ENCODE measurements around the gene PXDN.
A peak's percentile ranks its signal among the peaks of the same experiment; 100 is the strongest.
"Not testable (repeated sequence)": the region's sequence is repeated elsewhere in the genome, so short reads cannot be mapped to it uniquely, and the experiment has no call there.

PXDN gene

GRCh38 chr2:1781291-1782080 lies 37.2 kb upstream of the PXDN start:
- Histone ChIP-seq H3K4me3 (peak overlapping the region in 4 of 10 experiments; percentile 3 to 27 (median 16); a peak in 2 of 20 replicates), H3K36me3 (no peaks in the 10 kb centered on the region), H3K4me1 (peaks cover 42 to 94% (median 91%) of the 10 kb centered on the region in 10 experiments), H3K9ac (peak overlapping the region in 8 of 11 experiments; percentile 16 to 66 (median 53); a peak in 13 of 22 replicates), H3K27ac (peak overlapping the region in 9 of 11 experiments; percentile 46 to 76 (median 70); a peak in 18 of 22 replicates), H3K9me3 (replicated peaks in 1 of 11) (no peaks in the 10 kb centered on the region), H3K4me2 (peak overlapping the region; percentile 76 to 96 (median 82)), H4K20me1 (no peaks in the 10 kb centered on the region), H3K27me3 (peaks cover 0 to 26% (median 0%) of the 10 kb centered on the region in 11 experiments; a peak in 6 of 22 replicates)
- TF ChIP-seq Cebpa-rat (IDR thresholded peaks at IDR 0.05), result no peak

- peak overlapping the region in 4 of 10 experiments; percentile 3 to 27 (median 16); a peak in 2 of 20 replicates for H3K4me3 ChIP-seq
- H3K27me3 ChIP-seq, result peaks cover 0 to 24% (median 0%) of the 10 kb centered on the region in 11 experiments; a peak in 6 of 22 replicates
- peak overlapping the region in 8 of 11 experiments; percentile 12 to 66 (median 53); a peak in 13 of 22 replicates for H3K9ac ChIP-seq
- H4K20me1 ChIP-seq, result no peaks in the 10 kb centered on the region
- peaks cover 42 to 86% (median 84%) of the 10 kb centered on the region in 10 experiments for H3K4me1 ChIP-seq
- peak overlapping the region; percentile 76 to 96 (median 82) for H3K4me2 ChIP-seq
- H3K36me3 ChIP-seq, result no peaks in the 10 kb centered on the region
- peak overlapping the region in 8 of 11 experiments; percentile 44 to 76 (median 68); a peak in 15 of 22 replicates for H3K27ac ChIP-seq
- no peak for TF ChIP-seq Cebpa-rat (IDR thresholded peaks at IDR 0.05)
- H3K9me3 ChIP-seq (replicated peaks in 1 of 11), result no peaks in the 10 kb centered on the region
Measured at GRCh38 chr2:1780693-1781092, 36.4 kb upstream of the PXDN start.

- not testable (repeated sequence) for H3K36me3 ChIP-seq; H3K9ac ChIP-seq; H4K20me1 ChIP-seq; H3K27ac ChIP-seq; H3K9me3 ChIP-seq (replicated peaks in 1 of 11); H3K4me3 ChIP-seq
- peak overlapping the region in 8 of 11 experiments; percentile 5 to 74 (median 40); a peak in 9 of 22 replicates for H3K4me2 ChIP-seq
- H3K4me1 ChIP-seq, result peaks cover 42 to 80% (median 78%) of the 10 kb centered on the region in 10 experiments
- peaks cover 0 to 17% (median 0%) of the 10 kb centered on the region in 11 experiments; a peak in 6 of 22 replicates for H3K27me3 ChIP-seq
Measured at GRCh38 chr2:1780054-1780453, 35.7 kb upstream of the PXDN start.

GRCh38 chr2:1778566-1778965 lies 34.3 kb upstream of the PXDN start:
- Histone ChIP-seq H3K9me3 (replicated peaks in 1 of 11) (no peaks in the 10 kb centered on the region), H3K27ac (peak overlapping the region in 2 of 11 experiments; percentile 22 to 35; a peak in 3 of 22 replicates), H3K27me3 (peaks cover 0 to 3% (median 0%) of the 10 kb centered on the region in 11 experiments; a peak in 4 of 22 replicates), H3K9ac (peak overlapping the region in 4 of 11 experiments; percentile 2 to 34 (median 22); a peak in 3 of 22 replicates), H4K20me1 (no peaks in the 10 kb centered on the region), H3K4me1 (peaks cover 33 to 65% (median 63%) of the 10 kb centered on the region in 10 experiments), H3K4me2 (peak overlapping the region; percentile 21 to 74 (median 55); a peak in 21 of 22 replicates), H3K4me3 (no peak overlapping the region), H3K36me3 (no peaks in the 10 kb centered on the region)
- no peak for TF ChIP-seq Cebpa-rat (IDR thresholded peaks at IDR 0.05)

- H3K27me3 ChIP-seq, result no peaks in the 10 kb centered on the region
- H3K27ac ChIP-seq, result peak overlapping the region in 1 of 11 experiments; percentile 21; a peak in 2 of 22 replicates
- H3K4me1 ChIP-seq, result peaks cover 31 to 57% (median 55%) of the 10 kb centered on the region in 10 experiments
- H3K9ac ChIP-seq, result peak overlapping the region in 4 of 11 experiments; percentile 2 to 34 (median 17); a peak in 5 of 22 replicates
- no peak for TF ChIP-seq Cebpa-rat (IDR thresholded peaks at IDR 0.05)
- peak overlapping the region; percentile 21 to 74 (median 55); a peak in 20 of 22 replicates for H3K4me2 ChIP-seq
- H3K9me3 ChIP-seq (replicated peaks in 1 of 11), result no peaks in the 10 kb centered on the region
- no peaks in the 10 kb centered on the region for H4K20me1 ChIP-seq
- no peaks in the 10 kb centered on the region for H3K36me3 ChIP-seq
- no peak overlapping the region for H3K4me3 ChIP-seq
Measured at GRCh38 chr2:1777781-1778180, 33.5 kb upstream of the PXDN start.

- Histone ChIP-seq H3K27ac (no peak overlapping the region; a peak in 1 of 22 replicates), H3K27me3 (no peaks in the 10 kb centered on the region), H3K4me1 (peaks cover 29 to 55% (median 49%) of the 10 kb centered on the region in 10 experiments), H4K20me1 (no peaks in the 10 kb centered on the region), H3K9me3 (replicated peaks in 1 of 11) (no peaks in the 10 kb centered on the region), H3K4me3 (no peak overlapping the region), H3K9ac (peak overlapping the region in 1 of 11 experiments; percentile 34; a peak in 2 of 22 replicates), H3K4me2 (peak overlapping the region in 9 of 11 experiments; percentile 41 to 74 (median 55); a peak in 17 of 22 replicates), H3K36me3 (no peaks in the 10 kb centered on the region)
- TF ChIP-seq Cebpa-rat (IDR thresholded peaks at IDR 0.05), result no peak
Measured at GRCh38 chr2:1777156-1777555, 32.8 kb upstream of the PXDN start.

- no peak overlapping the region for H3K4me3 ChIP-seq
- no peak overlapping the region for H3K27ac ChIP-seq
- H4K20me1 ChIP-seq, result no peaks in the 10 kb centered on the region
- peaks cover 14 to 42% (median 38%) of the 10 kb centered on the region in 10 experiments for H3K4me1 ChIP-seq
- no peak overlapping the region for H3K9ac ChIP-seq
- H3K9me3 ChIP-seq (replicated peaks in 1 of 11), result no peaks in the 10 kb centered on the region
- TF ChIP-seq Cebpa-rat (IDR thresholded peaks at IDR 0.05), result no peak
- H3K36me3 ChIP-seq, result no peaks in the 10 kb centered on the region
- no peaks in the 10 kb centered on the region for H3K27me3 ChIP-seq
- no peak overlapping the region for H3K4me2 ChIP-seq
Measured at GRCh38 chr2:1775511-1776035, 31.3 kb upstream of the PXDN start.

- H3K36me3 ChIP-seq, result no peaks in the 10 kb centered on the region
Measured at GRCh38 chr2:1774929-1775328, 30.6 kb upstream of the PXDN start.

GRCh38 chr2:1773883-1774282 lies 29.6 kb upstream of the PXDN start:
- no peak overlapping the region for H3K9ac ChIP-seq
- no peaks in the 10 kb centered on the region for H4K20me1 ChIP-seq
- no peaks in the 10 kb centered on the region for H3K9me3 ChIP-seq (replicated peaks in 1 of 11)
- TF ChIP-seq Cebpa-rat (IDR thresholded peaks at IDR 0.05), result no peak
- peaks cover 14 to 44% (median 37%) of the 10 kb centered on the region in 10 experiments for H3K4me1 ChIP-seq
- no peaks in the 10 kb centered on the region for H3K27me3 ChIP-seq
- H3K27ac ChIP-seq, result no peak overlapping the region
- no peaks in the 10 kb centered on the region for H3K36me3 ChIP-seq
- no peak overlapping the region for H3K4me2 ChIP-seq
- no peak overlapping the region for H3K4me3 ChIP-seq

More at GRCh38 chr2:1774929-1775328, 30.6 kb upstream of the PXDN start:
- H3K4me3 ChIP-seq, result no peak overlapping the region
- no peaks in the 10 kb centered on the region for H3K9me3 ChIP-seq (replicated peaks in 1 of 11)
- peaks cover 14 to 45% (median 39%) of the 10 kb centered on the region in 10 experiments for H3K4me1 ChIP-seq
- H3K4me2 ChIP-seq, result no peak overlapping the region
- no peaks in the 10 kb centered on the region for H4K20me1 ChIP-seq
- no peak overlapping the region for H3K27ac ChIP-seq
- no peak for TF ChIP-seq Cebpa-rat (IDR thresholded peaks at IDR 0.05)
- no peaks in the 10 kb centered on the region for H3K27me3 ChIP-seq
- H3K9ac ChIP-seq, result no peak overlapping the region

Data from BLaER1 treated with 17β-estradiol and CSF1 and Interleukin-3, amounts not matched to agents 10 nM and 100 nM (cell line).